Keratinocyte (primary cell): ENCODE measurements around the gene HVCN1. TPM values are rescaled to one million over a fixed set of nuclear protein-coding genes. Genes with fewer than 3 reads are reported as not detected.

Experiments
- DNase-seq: peaks from one replicate; pipeline ENCODE4 v3.0.0-alpha.2; 2011; ENCODE audit warnings: low read depth, missing footprints, low spot score
- FAIRE-seq: peaks from 2 replicates; lab custom pipeline; 2011; peaks lifted over from hg19 to GRCh38; lab: Jason Lieb, UNC
- H2AFZ ChIP-seq: 2 replicates; pipeline ENCODE4 v1.6.0; 2012; ENCODE audit warnings: low read length, control low read depth, inconsistent platforms; ENCODE audit not compliant: control insufficient read depth
- H3K27ac ChIP-seq: 2 replicates; pipeline ENCODE4 v1.5.1; 2011; ENCODE audit warnings: low read length; ENCODE audit not compliant: control insufficient read depth, insufficient read depth
- H3K27me3 ChIP-seq: 3 replicates; pipeline ENCODE4 v1.6.0; 2011; ENCODE audit warnings: low read length; ENCODE audit not compliant: control insufficient read depth, insufficient read depth; ENCODE audit errors: extremely low read depth
- H3K36me3 ChIP-seq, 2 experiments: 2 replicates in 1 of 2; 3 replicates in 1 of 2; pipeline ENCODE4 v1.5.1; 2011; ENCODE audit warnings: low read length in 2 of 2, mild to moderate bottlenecking in 1 of 2; ENCODE audit not compliant: control insufficient read depth in 2 of 2, insufficient read depth in 2 of 2; ENCODE audit errors: extremely low read depth in 1 of 2
- H3K4me1 ChIP-seq: 3 replicates; pipeline ENCODE4 v1.5.1; 2011; ENCODE audit warnings: low read length; ENCODE audit not compliant: control insufficient read depth, insufficient read depth; ENCODE audit errors: extremely low read depth
- H3K4me2 ChIP-seq: 3 replicates; pipeline ENCODE4 v1.6.0; 2011; ENCODE audit warnings: low read depth, low read length; ENCODE audit not compliant: control insufficient read depth, insufficient read depth; ENCODE audit errors: extremely low read depth
- H3K4me3 ChIP-seq, 3 experiments: fragments of 200-600 bp in 1 of 3; sonication (generic) in 1 of 3; 2 replicates in 2 of 3; 3 replicates in 1 of 3; pipeline ENCODE4 v1.5.1; 2011 to 2016; ENCODE audit warnings: low read length in 3 of 3, mild to moderate bottlenecking in 3 of 3, control low read depth in 2 of 3, inconsistent platforms in 1 of 3, low read depth in 1 of 3, mixed read lengths in 1 of 3, mixed run types in 1 of 3, moderate library complexity in 1 of 3; ENCODE audit not compliant: control insufficient read depth in 2 of 3, insufficient read depth in 2 of 3; ENCODE audit errors: extremely low read depth in 1 of 3
- H3K79me2 ChIP-seq: 2 replicates; pipeline ENCODE4 v1.6.0; 2012; ENCODE audit warnings: low read length; ENCODE audit not compliant: control insufficient read depth, insufficient read depth
- H3K9ac ChIP-seq: 3 replicates; pipeline ENCODE4 v1.6.0; 2011; ENCODE audit warnings: low read length; ENCODE audit not compliant: control insufficient read depth, insufficient read depth; ENCODE audit errors: extremely low read depth
- H3K9me1 ChIP-seq: 3 replicates; pipeline ENCODE4 v1.6.0; 2011; ENCODE audit warnings: low read length; ENCODE audit not compliant: control insufficient read depth, insufficient read depth; ENCODE audit errors: extremely low read depth
- H3K9me3 ChIP-seq: 2 replicates; pipeline ENCODE4 v1.5.1; 2012; ENCODE audit warnings: low read depth, low read length; ENCODE audit not compliant: control insufficient read depth
- H4K20me1 ChIP-seq: 3 replicates; pipeline ENCODE4 v1.6.0; 2011; ENCODE audit warnings: low read length; ENCODE audit not compliant: control insufficient read depth, insufficient read depth; ENCODE audit errors: extremely low read depth
- CTCF ChIP-seq, 3 experiments: IDR thresholded peaks in 1 of 3; conservative IDR thresholded peaks in 1 of 3; optimal IDR thresholded peaks in 1 of 3; 2 replicates in 2 of 3; 3 replicates in 1 of 3; pipeline versions ENCODE3 to v1.5.1; 2011; ENCODE audit warnings: low read length in 3 of 3, mild to moderate bottlenecking in 3 of 3, moderate library complexity in 2 of 3, control low read depth in 1 of 3, inconsistent platforms in 1 of 3; ENCODE audit not compliant: insufficient read depth in 2 of 3; ENCODE audit errors: extremely low read depth in 1 of 3
- EZH2 ChIP-seq: IDR thresholded peaks from one replicate; pipeline ENCODE4 v1.6.1; 2012; ENCODE audit warnings: inconsistent platforms, mild to moderate bottlenecking, low read length, moderate library complexity
- dilution Hi-C: fragments of 300-500 bp; cut with MboI; formaldehyde crosslinking; loops from one replicate; pipeline ENCODE4 v1.7.0; 2020; ENCODE audit warnings: low sequenced_read_pairs; ENCODE audit not compliant: extremely low pct_ligation_motif_present
- polyA plus RNA-seq, 5 experiments: library from polyadenylated mRNA; depleted of rRNA in 3 of 5; stranded (reverse) in 3 of 5; stranded (forward) in 1 of 5; unstranded in 1 of 5; fragments of >200 nt; gene quantifications; 1 replicate in 1 of 5; 2 replicates in 3 of 5; 3 replicates in 1 of 5; pipeline versions ENCODE4 v1.2.1 to v1.2.3, GENCODE V29; 2011 to 2012; ENCODE audit warnings: missing spikeins in 2 of 5, low read depth in 1 of 5, low replicate concordance in 1 of 5

Gene HVCN1
- polyA plus RNA-seq, 1 donor (not counting 4 experiments of a cell fraction or from before 2014, with no cell fraction given) = 1.1 TPM

GRCh38 chr12:110721570-110721969, 32.7 kb upstream of the HVCN1 start:
- Histone ChIP-seq H3K9ac (no peak overlapping the region), H3K4me1 (no peaks in the 10 kb centered on the region), H3K36me3 (peaks cover 23 to 25% of the 10 kb centered on the region in 2 experiments), H3K27me3 (no peaks in the 10 kb centered on the region), H3K4me3 (no peak overlapping the region), H3K4me2 (no peak overlapping the region), H3K79me2 (peaks cover 16% of the 10 kb centered on the region), H3K9me1 (no peaks in the 10 kb centered on the region), H2AFZ (no peak overlapping the region), H3K9me3 (no peaks in the 10 kb centered on the region), H4K20me1 (no peaks in the 10 kb centered on the region), H3K27ac (no peak overlapping the region)
- FAIRE-seq (no peak), DNase-seq (no peak)
- TF ChIP-seq EZH2 (no peak), CTCF (optimal IDR thresholded peaks at IDR 0.05 in 1 of 3, IDR thresholded peaks at IDR 0.05 in 1 of 3, conservative IDR thresholded peaks at IDR 0.05 in 1 of 3; ENCODE audit: extremely low read depth in 1 of 3, insufficient read depth in 2 of 3, low read length in 3 of 3) (no peak)
- dilution Hi-C loops = no loop called here

- no peaks in the 10 kb centered on the region for H3K9me3 ChIP-seq
- H3K4me3 ChIP-seq = no peak overlapping the region
- H3K9ac ChIP-seq = no peak overlapping the region
- no peaks in the 10 kb centered on the region for H3K27me3 ChIP-seq
- no peak overlapping the region for H2AFZ ChIP-seq
- H3K4me1 ChIP-seq = no peaks in the 10 kb centered on the region
- TF ChIP-seq CTCF (optimal IDR thresholded peaks at IDR 0.05 in 1 of 3, IDR thresholded peaks at IDR 0.05 in 1 of 3, conservative IDR thresholded peaks at IDR 0.05 in 1 of 3; ENCODE audit: extremely low read depth in 1 of 3, insufficient read depth in 2 of 3, low read length in 3 of 3) (no peak), EZH2 (no peak)
- peaks cover 7% of the 10 kb centered on the region for H3K79me2 ChIP-seq
- no peak overlapping the region for H3K27ac ChIP-seq
- no peaks in the 10 kb centered on the region for H3K9me1 ChIP-seq
- no peaks in the 10 kb centered on the region for H4K20me1 ChIP-seq
- FAIRE-seq (no peak), DNase-seq (no peak)
- peaks cover 19 to 23% of the 10 kb centered on the region in 2 experiments for H3K36me3 ChIP-seq
- dilution Hi-C loops = no loop called here
- H3K4me2 ChIP-seq = no peak overlapping the region
Observed at GRCh38 chr12:110720516-110720915, 31.6 kb upstream of the HVCN1 start.
